ENCODE data around the gene CIDEB.

CIDEB gene

DNA sequence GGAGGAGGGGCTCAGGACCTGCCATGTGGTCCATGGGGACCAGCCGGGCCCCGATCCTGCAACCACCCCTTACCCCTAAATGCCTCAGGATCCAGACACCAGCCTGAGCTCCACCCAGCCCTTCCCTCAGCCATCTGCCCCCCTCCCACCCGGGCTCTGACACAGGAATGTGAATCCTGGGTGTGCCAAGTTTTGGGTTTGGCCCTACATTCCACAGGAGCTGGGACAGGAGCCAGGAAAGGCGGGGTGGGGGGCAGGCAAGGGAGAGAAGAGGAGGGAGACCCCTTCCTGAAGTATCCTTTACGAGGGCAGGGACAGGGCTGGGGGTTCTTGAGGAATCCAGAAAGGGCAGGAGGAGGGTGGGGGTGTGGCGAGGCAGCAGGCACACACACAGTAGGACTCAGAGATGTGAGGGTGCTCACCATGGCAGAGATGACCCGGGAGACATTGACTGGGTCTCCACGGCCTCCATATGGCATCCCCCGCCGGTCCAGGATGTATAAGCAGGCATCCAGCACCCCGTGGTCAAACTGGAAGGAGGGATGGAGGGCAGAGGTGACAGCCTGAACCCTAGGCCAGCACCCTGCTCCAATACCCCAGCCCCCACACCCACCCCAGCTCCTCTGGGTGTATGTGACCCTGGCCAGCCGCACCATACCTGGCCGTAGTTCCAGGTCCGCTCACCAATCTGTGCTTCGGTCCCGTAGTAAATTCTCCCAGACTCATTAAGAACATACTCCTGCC lies 48.3 kb downstream of the CIDEB start:
- TF ChIP-seq, protein P1, sequence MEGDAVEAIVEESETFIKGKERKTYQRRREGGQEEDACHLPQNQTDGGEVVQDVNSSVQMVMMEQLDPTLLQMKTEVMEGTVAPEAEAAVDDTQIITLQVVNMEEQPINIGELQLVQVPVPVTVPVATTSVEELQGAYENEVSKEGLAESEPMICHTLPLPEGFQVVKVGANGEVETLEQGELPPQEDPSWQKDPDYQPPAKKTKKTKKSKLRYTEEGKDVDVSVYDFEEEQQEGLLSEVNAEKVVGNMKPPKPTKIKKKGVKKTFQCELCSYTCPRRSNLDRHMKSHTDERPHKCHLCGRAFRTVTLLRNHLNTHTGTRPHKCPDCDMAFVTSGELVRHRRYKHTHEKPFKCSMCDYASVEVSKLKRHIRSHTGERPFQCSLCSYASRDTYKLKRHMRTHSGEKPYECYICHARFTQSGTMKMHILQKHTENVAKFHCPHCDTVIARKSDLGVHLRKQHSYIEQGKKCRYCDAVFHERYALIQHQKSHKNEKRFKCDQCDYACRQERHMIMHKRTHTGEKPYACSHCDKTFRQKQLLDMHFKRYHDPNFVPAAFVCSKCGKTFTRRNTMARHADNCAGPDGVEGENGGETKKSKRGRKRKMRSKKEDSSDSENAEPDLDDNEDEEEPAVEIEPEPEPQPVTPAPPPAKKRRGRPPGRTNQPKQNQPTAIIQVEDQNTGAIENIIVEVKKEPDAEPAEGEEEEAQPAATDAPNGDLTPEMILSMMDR (IDR thresholded peaks at IDR 0.05; ENCODE audit: low read depth, low read length) = no peak
- H3K4me3 ChIP-seq (ENCODE audit: low read depth, low read length) = no peak overlapping the region

DNA sequence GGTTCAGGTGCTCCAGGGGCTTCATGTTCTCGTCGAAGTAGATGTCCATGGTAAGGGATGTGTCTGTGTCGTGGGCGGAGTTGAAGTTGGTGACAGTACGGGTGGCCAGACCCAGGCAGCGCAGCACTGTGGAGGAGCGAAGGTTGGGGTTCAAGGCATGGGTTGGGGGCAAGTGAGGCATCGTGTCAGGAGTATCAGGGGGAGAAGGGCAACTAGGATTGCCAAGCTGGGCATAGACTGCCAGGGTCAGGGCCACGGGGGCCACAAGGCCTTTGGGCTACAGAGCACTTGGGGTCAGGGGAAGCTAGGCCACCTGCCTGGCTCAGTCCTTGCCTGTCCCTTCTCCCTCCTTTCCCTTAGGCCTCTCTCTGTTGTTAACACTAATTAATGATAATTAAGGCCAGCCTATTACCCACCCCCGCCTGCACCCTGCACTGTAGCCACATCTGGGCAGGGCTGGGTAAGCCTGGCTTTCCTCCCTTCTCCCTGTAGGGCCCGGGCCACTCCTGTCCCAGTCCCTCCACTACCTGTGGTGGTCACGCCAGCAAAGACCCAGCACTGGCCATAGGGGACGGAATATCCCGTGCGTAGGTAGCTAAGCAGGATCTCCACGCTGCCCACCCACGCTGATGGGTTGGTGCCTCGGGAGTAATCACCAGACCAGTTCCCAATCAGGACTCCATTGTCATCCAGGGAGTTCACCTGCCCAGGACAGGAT lies 49.1 kb downstream of the CIDEB start:
- H3K4me3 ChIP-seq (ENCODE audit: low read depth, low read length) = no peak overlapping the region
- TF ChIP-seq, protein P1 (IDR thresholded peaks at IDR 0.05; ENCODE audit: low read depth, low read length) = no peak

DNA sequence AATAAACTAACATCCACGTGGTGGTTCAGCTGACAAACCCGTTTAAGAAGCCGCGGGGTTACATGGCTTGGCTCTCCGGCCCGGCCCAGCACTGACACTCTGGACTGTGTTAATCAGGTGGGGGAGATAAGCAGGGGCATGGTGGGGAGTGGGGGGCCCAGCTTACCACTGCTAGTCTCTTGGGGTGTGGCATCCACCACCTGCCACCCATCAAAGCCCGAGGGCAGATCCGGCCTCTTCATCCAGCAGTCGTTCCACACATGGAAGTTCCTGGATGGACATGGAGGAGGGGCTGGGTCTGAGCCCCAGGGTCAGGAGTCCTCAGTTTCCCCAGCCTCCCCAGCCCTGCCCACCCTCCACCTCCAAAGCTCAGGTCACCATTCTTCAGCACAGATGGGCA lies 49.7 kb downstream of the CIDEB start:
- H3K4me3 ChIP-seq (ENCODE audit: low read depth, low read length) = no peak overlapping the region
- TF ChIP-seq, protein P1 (IDR thresholded peaks at IDR 0.05; ENCODE audit: low read depth, low read length) = no peak

DNA sequence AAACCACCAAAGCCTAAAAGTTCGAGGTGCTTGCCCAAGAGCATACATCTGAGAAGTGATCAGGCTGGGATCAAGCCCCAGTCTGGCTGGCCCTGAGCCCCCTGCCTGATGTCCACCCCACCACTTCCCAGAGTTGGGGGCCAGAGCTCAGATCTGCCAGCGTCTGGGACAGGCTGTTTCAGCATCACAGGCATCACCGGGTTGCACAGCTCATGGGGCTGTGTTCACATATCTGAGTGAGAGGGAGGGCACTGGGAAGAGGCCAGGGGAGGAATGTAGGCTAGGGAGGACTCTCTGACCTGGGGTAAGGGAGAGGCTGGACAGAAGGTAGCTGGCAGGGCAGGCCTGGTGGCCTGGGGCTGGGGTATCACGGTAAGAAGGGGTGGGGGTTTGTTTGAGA lies 50.8 kb downstream of the CIDEB start:
- H3K4me3 ChIP-seq (ENCODE audit: low read depth, low read length) = no peak overlapping the region
- TF ChIP-seq, protein P1 (IDR thresholded peaks at IDR 0.05; ENCODE audit: low read depth, low read length) = no peak

DNA sequence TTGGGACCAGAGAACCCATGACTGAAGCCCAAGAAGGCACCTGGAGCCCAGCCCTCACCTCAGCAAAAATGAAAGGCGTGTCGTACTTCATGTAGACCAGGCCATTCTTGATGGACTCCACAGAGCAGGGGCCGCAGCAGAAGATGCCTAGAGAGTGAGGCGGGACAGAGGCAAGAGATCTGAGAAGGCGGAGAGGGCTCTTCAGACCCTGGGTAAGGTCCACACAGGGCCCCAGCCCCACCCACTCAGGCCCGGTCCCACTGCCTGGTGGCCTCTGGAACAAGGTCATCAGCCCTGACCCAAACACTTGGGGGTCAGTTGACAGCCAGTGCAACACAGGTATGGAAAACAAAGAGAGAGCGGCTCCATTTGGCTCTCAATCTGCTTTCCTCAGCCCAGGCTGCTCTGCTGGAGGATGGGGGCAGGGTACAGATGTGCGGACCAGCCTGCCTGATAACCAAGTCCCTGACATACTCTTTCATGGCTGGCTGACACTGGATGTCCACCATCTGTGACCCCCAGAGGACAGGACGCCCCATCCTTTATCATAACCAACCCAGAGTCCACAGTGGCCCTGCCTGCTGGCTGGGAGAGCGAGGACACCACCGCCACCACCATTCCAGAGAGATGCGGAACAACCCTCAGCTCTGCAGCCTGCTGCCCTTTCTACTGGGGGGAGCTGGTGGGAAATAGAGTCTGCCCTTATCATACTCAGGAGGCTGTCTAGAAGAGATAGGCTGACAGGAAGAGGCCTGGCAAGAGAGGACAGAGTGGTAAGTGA lies 51.7 kb downstream of the CIDEB start:
- H3K4me3 ChIP-seq (ENCODE audit: low read depth, low read length) = no peak overlapping the region
- TF ChIP-seq, protein P1 (IDR thresholded peaks at IDR 0.05; ENCODE audit: low read depth, low read length) = no peak

DNA sequence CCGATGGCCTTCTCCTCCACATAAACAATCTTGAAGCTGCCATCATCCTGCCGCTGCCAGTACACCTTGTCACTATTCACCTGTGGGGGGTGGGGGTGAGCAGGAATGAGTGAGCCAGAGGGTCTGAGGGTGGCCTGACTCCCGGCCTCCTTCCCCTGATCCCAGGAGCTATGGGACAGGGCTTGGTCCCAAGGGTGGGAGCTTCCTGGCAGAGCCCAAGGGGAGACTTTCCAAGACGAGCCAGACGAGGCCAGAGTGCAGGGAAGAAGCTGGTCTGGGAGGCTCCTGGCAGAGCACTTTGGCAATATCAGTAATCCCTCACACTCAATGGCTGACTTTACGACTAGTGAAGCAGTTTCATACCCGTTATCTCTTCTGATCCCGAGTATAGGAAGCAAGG lies 52.3 kb downstream of the CIDEB start:
- TF ChIP-seq, protein P1 (IDR thresholded peaks at IDR 0.05; ENCODE audit: low read depth, low read length) = no peak
- H3K4me3 ChIP-seq (ENCODE audit: low read depth, low read length) = no peak overlapping the region
